Measurements from ENCODE around the gene ANKRD35. TPM values are rescaled to one million over a fixed set of nuclear protein-coding genes. Genes with fewer than 3 reads are reported as not detected.
A peak's percentile ranks its signal among the peaks of the same experiment; 100 is the strongest.
"Not testable (repeated sequence)": the region's sequence is repeated elsewhere in the genome, so short reads cannot be mapped to it uniquely, and the experiment has no call there.

The ANKRD35 gene
- total RNA-seq, 1 experiment from 2014 or later, result 0.34 TPM

GRCh38 chr1:145824499-145824842 is 61.2 kb downstream of the ANKRD35 start:
- Mint-ChIP-seq H3K27ac (ENCODE audit: unreplicated experiment) (peak overlapping the region; percentile 97), H3K36me3 (ENCODE audit: insufficient read depth, unreplicated experiment) (peaks cover 39% of the 10 kb centered on the region), H3K4me1 (ENCODE audit: low read depth, unreplicated experiment) (no peaks in the 10 kb centered on the region), H3K4me3 (ENCODE audit: unreplicated experiment) (peak overlapping the region; percentile 98), H3K27me3 (ENCODE audit: insufficient read depth, unreplicated experiment) (no peaks in the 10 kb centered on the region), H3K9me3 (ENCODE audit: unreplicated experiment) (no peaks in the 10 kb centered on the region)
- H3K4me1 ChIP-seq, result no peaks in the 10 kb centered on the region
- ChIA-PET POLR2A (interaction anchor here (0.6 to 1.5 kb wide), 5 partner anchors 10 to 118 kb away, joined by 3 to 7 read pairs (median 4); partner anchors contain the start of genes PDZK1 and PIAS3), CTCF (interaction anchor here (2.5 kb wide), 1 partner anchor 21 kb away, joined by 11 read pairs; the partner anchor contains the start of gene NUDT17)
- no peaks in the 10 kb centered on the region for H3K9me3 ChIP-seq
- TF ChIP-seq CTCF (IDR thresholded peaks at IDR 0.05; ENCODE audit: insufficient read depth in 1 of 2, low read depth in 1 of 2, low read length in 1 of 2, severe bottlenecking in 1 of 2, unreplicated experiment in 1 of 2), result no peak
- peak overlapping the region; percentile 64 for H3K4me3 ChIP-seq (ENCODE audit: low read depth, low read length)
- intact Hi-C loops (cut with micrococcal nuclease; ENCODE audit: unreplicated experiment), result loop anchor here (1.0 to 5.0 kb wide), 2 partner anchors 42 to 84 kb away; no protein-coding TSS in a partner anchor
- H3K36me3 ChIP-seq (ENCODE audit: control insufficient read depth, insufficient read depth, low read length), result no peaks in the 10 kb centered on the region
- H3K27me3 ChIP-seq (replicated peaks; ENCODE audit: control insufficient read depth, insufficient read depth, low read length), result no peaks in the 10 kb centered on the region
- DNase-seq, result no peak
- BruUV-seq (replicated peaks), result TSS peak; percentile 66

GRCh38 chr1:145823565-145824498 is 61.8 kb downstream of the ANKRD35 start, which contains the start of the genes POLR3C and RNF115:
POLR3C (plus strand) TSS chr1:145824200; CDS start chr1:145825777, 1,577 bp downstream.
RNF115 (minus strand) TSS chr1:145824095; CDS start chr1:145823873, 222 bp downstream.
- H3K4me1 ChIP-seq, result no peaks in the 10 kb centered on the region
- intact Hi-C loops (cut with micrococcal nuclease; ENCODE audit: unreplicated experiment), result loop anchor here (1.0 to 5.0 kb wide), 2 partner anchors 42 to 84 kb away; no protein-coding TSS in a partner anchor
- peak; percentile 90 to 93 for DNase-seq
- no peaks in the 10 kb centered on the region for H3K4me1 Mint-ChIP-seq (ENCODE audit: low read depth, unreplicated experiment)
- ChIA-PET CTCF (interaction anchor here (0.8 to 2.5 kb wide), 2 partner anchors 21 kb away, joined by 5 to 11 read pairs; partner anchors contain the start of gene NUDT17), POLR2A (interaction anchor here (0.6 to 1.5 kb wide), 7 partner anchors 10 to 117 kb away, joined by 3 to 7 read pairs (median 4); partner anchors contain the start of genes PDZK1 and PIAS3)
- BruUV-seq (replicated peaks), result no TSS peak
- TF ChIP-seq CTCF (IDR thresholded peaks at IDR 0.05; ENCODE audit: insufficient read depth in 1 of 2, low read depth in 1 of 2, low read length in 1 of 2, severe bottlenecking in 1 of 2, unreplicated experiment in 1 of 2), result no peak
- no peaks in the 10 kb centered on the region for H3K27me3 ChIP-seq (replicated peaks; ENCODE audit: control insufficient read depth, insufficient read depth, low read length)
- no peaks in the 10 kb centered on the region for H3K9me3 Mint-ChIP-seq (ENCODE audit: unreplicated experiment)
- peak within 1 kb of the TSS; percentile 98 for H3K4me3 Mint-ChIP-seq (ENCODE audit: unreplicated experiment)
- H3K4me3 ChIP-seq (ENCODE audit: low read depth, low read length), result peak within 1 kb of the TSS; percentile 64
- H3K27me3 Mint-ChIP-seq (ENCODE audit: insufficient read depth, unreplicated experiment), result no peaks in the 10 kb centered on the region
- no peaks in the 10 kb centered on the region for H3K36me3 ChIP-seq (ENCODE audit: control insufficient read depth, insufficient read depth, low read length)
- peak within 1 kb of the TSS; percentile 97 for H3K27ac Mint-ChIP-seq (ENCODE audit: unreplicated experiment)
- no peaks in the 10 kb centered on the region for H3K9me3 ChIP-seq
- peaks cover 33% of the 10 kb centered on the region for H3K36me3 Mint-ChIP-seq (ENCODE audit: insufficient read depth, unreplicated experiment)

GRCh38 chr1:145822779-145823331 is 62.8 kb downstream of the ANKRD35 start:
- peak overlapping the region; percentile 98 for H3K4me3 Mint-ChIP-seq (ENCODE audit: unreplicated experiment)
- DNase-seq; CTCF ChIA-PET; H3K27me3 ChIP-seq (replicated peaks; ENCODE audit: control insufficient read depth, insufficient read depth, low read length); H3K4me1 Mint-ChIP-seq (ENCODE audit: low read depth, unreplicated experiment); H3K4me1 ChIP-seq; H3K36me3 ChIP-seq (ENCODE audit: control insufficient read depth, insufficient read depth, low read length); POLR2A ChIA-PET; H3K9me3 Mint-ChIP-seq (ENCODE audit: unreplicated experiment); H3K27me3 Mint-ChIP-seq (ENCODE audit: insufficient read depth, unreplicated experiment); H3K9me3 ChIP-seq: not testable (repeated sequence)
- intact Hi-C loops (cut with micrococcal nuclease; ENCODE audit: unreplicated experiment), result loop anchor here (5.0 kb wide), 1 partner anchor 41 kb away; no protein-coding TSS in a partner anchor
- H3K4me3 ChIP-seq (ENCODE audit: low read depth, low read length), result peak overlapping the region; percentile 18; the same call in 1 of the 2 replicates
- TSS peak; percentile 46 for BruUV-seq (replicated peaks)
- peak overlapping the region; percentile 97 for H3K27ac Mint-ChIP-seq (ENCODE audit: unreplicated experiment)
- peaks cover 23% of the 10 kb centered on the region for H3K36me3 Mint-ChIP-seq (ENCODE audit: insufficient read depth, unreplicated experiment)

GRCh38 chr1:145818095-145818494 is 67.6 kb downstream of the ANKRD35 start:
- BruUV-seq (replicated peaks); H3K27me3 Mint-ChIP-seq (ENCODE audit: insufficient read depth, unreplicated experiment); H3K4me3 ChIP-seq (ENCODE audit: low read depth, low read length); DNase-seq; H3K9me3 Mint-ChIP-seq (ENCODE audit: unreplicated experiment); intact Hi-C loops (cut with micrococcal nuclease; ENCODE audit: unreplicated experiment); H3K27ac Mint-ChIP-seq (ENCODE audit: unreplicated experiment); H3K36me3 Mint-ChIP-seq (ENCODE audit: insufficient read depth, unreplicated experiment); H3K27me3 ChIP-seq (replicated peaks; ENCODE audit: control insufficient read depth, insufficient read depth, low read length); CTCF ChIA-PET; H3K4me1 Mint-ChIP-seq (ENCODE audit: low read depth, unreplicated experiment); H3K9me3 ChIP-seq; H3K4me3 Mint-ChIP-seq (ENCODE audit: unreplicated experiment); POLR2A ChIA-PET; H3K4me1 ChIP-seq; H3K36me3 ChIP-seq (ENCODE audit: control insufficient read depth, insufficient read depth, low read length): not testable (repeated sequence)

All from Caco-2 (cell line).